Endothelial cell (in vitro differentiated cells): ENCODE results near the gene RTN4R. TPM values are rescaled to one million over a fixed set of nuclear protein-coding genes. Genes with fewer than 3 reads are reported as not detected.

ENCODE experiments used
- DNase-seq: peaks from one replicate; pipeline ENCODE4 v3.0.0; 2021; ENCODE audit warnings: low spot score
- H3K27ac Mint-ChIP-seq: one replicate; pipeline ENCODE4 v1.8.0; 2021; ENCODE audit warnings: mixed read lengths, inconsistent platforms; ENCODE audit not compliant: unreplicated experiment
- H3K27me3 Mint-ChIP-seq: one replicate; pipeline ENCODE4 v1.8.0; 2021; ENCODE audit warnings: mild to moderate bottlenecking, moderate library complexity, mixed read lengths, inconsistent platforms; ENCODE audit not compliant: unreplicated experiment
- H3K36me3 Mint-ChIP-seq: one replicate; pipeline ENCODE4 v1.8.0; 2021; ENCODE audit warnings: mild to moderate bottlenecking, low read depth, mixed read lengths, inconsistent platforms; ENCODE audit not compliant: unreplicated experiment
- H3K4me1 Mint-ChIP-seq: one replicate; pipeline ENCODE4 v1.8.0; 2021; ENCODE audit warnings: mild to moderate bottlenecking, mixed read lengths, inconsistent platforms; ENCODE audit not compliant: unreplicated experiment
- H3K4me3 Mint-ChIP-seq: one replicate; pipeline ENCODE4 v1.8.0; 2021; ENCODE audit warnings: mild to moderate bottlenecking, mixed read lengths, inconsistent platforms; ENCODE audit not compliant: unreplicated experiment
- H3K9me3 Mint-ChIP-seq: one replicate; pipeline ENCODE4 v1.8.0; 2021; ENCODE audit warnings: mixed read lengths, inconsistent platforms; ENCODE audit not compliant: unreplicated experiment
- CTCF ChIP-seq: fragments of 200-600 bp; sonication (generic); IDR thresholded peaks from one replicate; pipeline ENCODE4 v1.5.0; 2021; ENCODE audit warnings: antibody characterized with exemption; ENCODE audit not compliant: unreplicated experiment
- total RNA-seq: library from RNA; stranded (reverse); fragmentation: NEBNext Ultra II Directional; extraction: Animal tissue kit (Norgen Biotek cat#: 25700); gene quantifications from one replicate; pipeline ENCODE4 v1.2.1, GENCODE V29; 2021; ENCODE audit not compliant: unreplicated experiment

Gene RTN4R
- total RNA-seq, 1 donor from 2014 or later: 19.0 TPM

GRCh38 chr22:20257212-20258020 is 10.7 kb downstream of the RTN4R start:
- Mint-ChIP-seq H3K27ac (no peak overlapping the region), H3K4me3 (no peak overlapping the region), H3K36me3 (no peaks in the 10 kb centered on the region), H3K27me3 (no peaks in the 10 kb centered on the region), H3K9me3 (no peaks in the 10 kb centered on the region), H3K4me1 (peaks cover 7% of the 10 kb centered on the region)
- TF ChIP-seq CTCF: no peak
- no peak for DNase-seq

- no peaks in the 10 kb centered on the region for H3K27me3 Mint-ChIP-seq
- H3K27ac Mint-ChIP-seq: no peak overlapping the region
- no peak for DNase-seq
- no peaks in the 10 kb centered on the region for H3K9me3 Mint-ChIP-seq
- H3K36me3 Mint-ChIP-seq: no peaks in the 10 kb centered on the region
- peaks cover 7% of the 10 kb centered on the region for H3K4me1 Mint-ChIP-seq
- H3K4me3 Mint-ChIP-seq: no peak overlapping the region
- no peak for TF ChIP-seq CTCF
Observed at GRCh38 chr22:20256551-20257211, 11.4 kb downstream of the RTN4R start.

GRCh38 chr22:20256027-20256426 is 12.1 kb downstream of the RTN4R start:
- H3K9me3 Mint-ChIP-seq: no peaks in the 10 kb centered on the region
- no peaks in the 10 kb centered on the region for H3K27me3 Mint-ChIP-seq
- no peak overlapping the region for H3K4me3 Mint-ChIP-seq
- H3K36me3 Mint-ChIP-seq: no peaks in the 10 kb centered on the region
- H3K27ac Mint-ChIP-seq: no peak overlapping the region
- no peak for DNase-seq
- peaks cover 7% of the 10 kb centered on the region for H3K4me1 Mint-ChIP-seq
- no peak for TF ChIP-seq CTCF

- Mint-ChIP-seq H3K9me3 (no peaks in the 10 kb centered on the region), H3K27ac (no peak overlapping the region), H3K4me3 (no peak overlapping the region), H3K36me3 (no peaks in the 10 kb centered on the region), H3K27me3 (no peaks in the 10 kb centered on the region), H3K4me1 (peaks cover 7% of the 10 kb centered on the region)
- TF ChIP-seq CTCF: no peak
- DNase-seq: no peak
Observed at GRCh38 chr22:20254975-20255946, 12.9 kb downstream of the RTN4R start.
